GM21528 (cell line): ENCODE results near the gene TMEM120A.

Source experiments
- ATAC-seq: cut with Tn5 transposase; IDR thresholded peaks from one replicate; pipeline ENCODE4 v1.9.1; 2021; ENCODE audit warnings: mild to moderate bottlenecking, moderate library complexity; ENCODE audit not compliant: unreplicated experiment, low FRiP score

Gene TMEM120A

GRCh38 chr7:75962607-75963380 is 31.6 kb downstream of the TMEM120A start:
- no peak for ATAC-seq

- ATAC-seq = no peak
Observed at GRCh38 chr7:75961218-75961617, 33.2 kb downstream of the TMEM120A start.

- no peak for ATAC-seq
Observed at GRCh38 chr7:75960372-75960771, 34.0 kb downstream of the TMEM120A start.

- no peak for ATAC-seq
Observed at GRCh38 chr7:75958802-75959543, 35.4 kb downstream of the TMEM120A start.

GRCh38 chr7:75957021-75957736 is 37.2 kb downstream of the TMEM120A start:
- ATAC-seq = no peak

- ATAC-seq = no peak
Observed at GRCh38 chr7:75955331-75955955, 39.0 kb downstream of the TMEM120A start.

- ATAC-seq = no peak
Observed at GRCh38 chr7:75953931-75954330, 40.5 kb downstream of the TMEM120A start.

GRCh38 chr7:75953431-75953830 is 41.0 kb downstream of the TMEM120A start:
- ATAC-seq = no peak

- no peak for ATAC-seq
Observed at GRCh38 chr7:75951506-75951905, 42.9 kb downstream of the TMEM120A start.

- ATAC-seq = no peak
Observed at GRCh38 chr7:75950111-75950681, 44.2 kb downstream of the TMEM120A start.

- no peak for ATAC-seq
Observed at GRCh38 chr7:75948179-75948578, 46.2 kb downstream of the TMEM120A start.

GRCh38 chr7:75946207-75946855 is 48.1 kb downstream of the TMEM120A start:
- ATAC-seq = no peak

GRCh38 chr7:75945297-75946168 is 48.9 kb downstream of the TMEM120A start:
- ATAC-seq = no peak

GRCh38 chr7:75944507-75944906 is 49.9 kb downstream of the TMEM120A start:
- ATAC-seq = no peak

GRCh38 chr7:75943864-75944263 is 50.5 kb downstream of the TMEM120A start:
- no peak for ATAC-seq

GRCh38 chr7:75938921-75939320 is 55.5 kb downstream of the TMEM120A start:
- ATAC-seq = no peak

- no peak for ATAC-seq
Observed at GRCh38 chr7:75937958-75938786, 56.2 kb downstream of the TMEM120A start.
